Lower leg skin (tissue), 3 donors: ENCODE data around the gene MITF.

Experiments
- POLR2A ChIP-seq, 2 donors: fragments of 450-650 bp; IDR thresholded peaks; one replicate each; pipeline ENCODE4 v1.6.1; 2016 to 2017; ENCODE audit warnings: antibody characterized with exemption in 2 of 2, mild to moderate bottlenecking in 1 of 2, moderate library complexity in 1 of 2
- TF ChIP-seq, protein P1 (sequence below), 3 donors: fragments of 450-650 bp; IDR thresholded peaks; one replicate each; pipeline ENCODE4 v1.5.1; 2016; ENCODE audit warnings: antibody characterized with exemption in 3 of 3, mild to moderate bottlenecking in 3 of 3, moderate library complexity in 2 of 3

GRCh38 chr3:69767571-69767970, 28.3 kb downstream of the MITF start:
- TF ChIP-seq, protein P1, sequence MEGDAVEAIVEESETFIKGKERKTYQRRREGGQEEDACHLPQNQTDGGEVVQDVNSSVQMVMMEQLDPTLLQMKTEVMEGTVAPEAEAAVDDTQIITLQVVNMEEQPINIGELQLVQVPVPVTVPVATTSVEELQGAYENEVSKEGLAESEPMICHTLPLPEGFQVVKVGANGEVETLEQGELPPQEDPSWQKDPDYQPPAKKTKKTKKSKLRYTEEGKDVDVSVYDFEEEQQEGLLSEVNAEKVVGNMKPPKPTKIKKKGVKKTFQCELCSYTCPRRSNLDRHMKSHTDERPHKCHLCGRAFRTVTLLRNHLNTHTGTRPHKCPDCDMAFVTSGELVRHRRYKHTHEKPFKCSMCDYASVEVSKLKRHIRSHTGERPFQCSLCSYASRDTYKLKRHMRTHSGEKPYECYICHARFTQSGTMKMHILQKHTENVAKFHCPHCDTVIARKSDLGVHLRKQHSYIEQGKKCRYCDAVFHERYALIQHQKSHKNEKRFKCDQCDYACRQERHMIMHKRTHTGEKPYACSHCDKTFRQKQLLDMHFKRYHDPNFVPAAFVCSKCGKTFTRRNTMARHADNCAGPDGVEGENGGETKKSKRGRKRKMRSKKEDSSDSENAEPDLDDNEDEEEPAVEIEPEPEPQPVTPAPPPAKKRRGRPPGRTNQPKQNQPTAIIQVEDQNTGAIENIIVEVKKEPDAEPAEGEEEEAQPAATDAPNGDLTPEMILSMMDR (IDR thresholded peaks at IDR 0.05): no peak
- no peak for TF ChIP-seq POLR2A (IDR thresholded peaks at IDR 0.05)
